Natural killer cell (primary cell): Measurements from ENCODE around the gene LRRC39. TPM values are rescaled to one million over a fixed set of nuclear protein-coding genes. Genes with fewer than 3 reads are reported as not detected.
"Not testable (repeated sequence)": the region's sequence is repeated elsewhere in the genome, so short reads cannot be mapped to it uniquely, and the experiment has no call there.

Source experiments
- ATAC-seq, 3 donors: fragments of 150-1000 bp in 2 of 3; fragments of 200-7000 bp in 1 of 3; cut with Tn5 transposase; 1 replicate in 1 of 3; 2 replicates in 2 of 3; pipeline ENCODE4 v1.10.0; 2021; ENCODE audit warnings: mild to moderate bottlenecking in 2 of 3, moderate library complexity in 2 of 3
- DNase-seq, 2 donors: peaks; one replicate each; pipeline versions ENCODE4 v3.0.0 to v3.0.0-alpha.2; 2013 to 2021; ENCODE audit warnings: mixed read lengths in 1 of 2
- H3K27ac ChIP-seq: one replicate; pipeline ENCODE4 v1.5.1; 2013; ENCODE audit warnings: mild to moderate bottlenecking, low read length
- H3K27me3 ChIP-seq: one replicate; pipeline ENCODE4 v1.6.1; 2013; ENCODE audit warnings: low read length; ENCODE audit not compliant: control insufficient read depth, insufficient read depth
- H3K36me3 ChIP-seq: one replicate; pipeline ENCODE4 v1.6.1; 2013; ENCODE audit warnings: low read length; ENCODE audit not compliant: control insufficient read depth, insufficient read depth
- H3K4me1 ChIP-seq: one replicate; pipeline ENCODE4 v1.6.1; 2013; ENCODE audit warnings: low read length; ENCODE audit not compliant: control insufficient read depth, insufficient read depth
- H3K4me3 ChIP-seq: one replicate; pipeline ENCODE4 v1.5.1; 2013; ENCODE audit warnings: low read length
- H3K9me3 ChIP-seq: one replicate; pipeline ENCODE4 v1.6.1; 2013; ENCODE audit warnings: low read length; ENCODE audit not compliant: control insufficient read depth, insufficient read depth
- H3K27ac Mint-ChIP-seq, 2 donors: one replicate each; pipeline ENCODE4 v1.8.0; 2022; ENCODE audit warnings: mild to moderate bottlenecking in 2 of 2, mixed read lengths in 2 of 2, moderate library complexity in 1 of 2
- H3K27me3 Mint-ChIP-seq, 2 donors: one replicate each; pipeline ENCODE4 v1.8.0; 2022; ENCODE audit warnings: low read depth in 2 of 2, mixed read lengths in 2 of 2
- H3K36me3 Mint-ChIP-seq: one replicate; pipeline ENCODE4 v1.8.0; 2022; ENCODE audit warnings: mixed read lengths
- H3K4me1 Mint-ChIP-seq, 2 donors: one replicate each; pipeline ENCODE4 v1.8.0; 2022; ENCODE audit warnings: mixed read lengths in 2 of 2
- H3K4me3 Mint-ChIP-seq: one replicate; pipeline ENCODE4 v1.8.0; 2022; ENCODE audit warnings: mild to moderate bottlenecking, moderate library complexity, mixed read lengths
- H3K9me3 Mint-ChIP-seq, 2 donors: one replicate each; pipeline ENCODE4 v1.8.0; 2022; ENCODE audit warnings: mixed read lengths in 2 of 2
- WGBS: methylation state at CpG from one replicate; pipeline ENCODE4 v1.1.7; 2013; ENCODE audit warnings: missing lambda C conversion rate; ENCODE audit not compliant: insufficient coverage; 5-methylcytosine and 5-hydroxymethylcytosine counted together
- intact Hi-C: fragments of 100-400 bp; cut with micrococcal nuclease; formaldehyde crosslinking; loops from one replicate; pipeline ENCODE4 v1.14.2; 2022
- total RNA-seq, 4 donors: library from RNA; stranded (reverse); fragments of 120-200 nt in 1 of 4; gene quantifications; one replicate each; pipeline versions ENCODE4 v1.2.3 to v1.2.4, GENCODE V29; 2013 to 2022
- TF ChIP-seq, protein P1 (sequence below): fragments of 200-600 bp; IDR thresholded peaks from one replicate; pipeline ENCODE4 v1.8.0; 2022; ENCODE audit warnings: antibody characterized with exemption

Gene LRRC39
- total RNA-seq, 3 donors from 2014 or later (not counting 1 experiment from before 2014, with no cell fraction given): 1.7 to 3.2 (median 3.1) TPM

DNA sequence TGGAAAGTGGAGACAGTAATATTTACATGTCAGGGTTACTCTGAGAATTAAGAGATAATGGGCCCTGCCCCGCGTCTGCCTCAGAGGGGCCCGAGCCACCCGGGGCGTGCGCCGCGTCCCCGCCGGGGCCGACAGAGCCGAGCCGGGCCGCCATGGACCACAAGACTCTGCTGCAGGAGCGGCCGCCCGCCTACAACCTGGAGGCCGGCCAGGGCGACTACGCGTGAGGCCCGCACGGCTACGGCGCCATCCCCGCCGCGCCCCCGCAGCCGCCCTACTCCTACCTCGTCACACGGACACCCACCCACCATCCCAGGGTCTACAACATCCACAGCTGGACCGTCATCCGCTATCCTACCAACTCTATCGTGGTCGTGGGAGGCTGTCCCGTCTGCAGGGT lies 35.1 kb upstream of the LRRC39 start:
- no peaks in the 10 kb centered on the region for H3K4me1 Mint-ChIP-seq
- peaks cover 15% of the 10 kb centered on the region for H3K36me3 Mint-ChIP-seq
- no peak for DNase-seq
- H3K36me3 ChIP-seq: peaks cover 42% of the 10 kb centered on the region
- H3K9me3 ChIP-seq: no peaks in the 10 kb centered on the region
- no peak for ATAC-seq
- intact Hi-C loops: no loop called here
- H3K4me3 ChIP-seq: no peak overlapping the region
- H3K4me1 ChIP-seq: no peaks in the 10 kb centered on the region
- no peaks in the 10 kb centered on the region for H3K27me3 ChIP-seq
- no peaks in the 10 kb centered on the region for H3K27me3 Mint-ChIP-seq
- no peaks in the 10 kb centered on the region for H3K9me3 Mint-ChIP-seq
- 98% methylated on average over 37 of the region's 37 CpGs for WGBS
- H3K27ac ChIP-seq: no peak overlapping the region
- no peak overlapping the region for H3K27ac Mint-ChIP-seq
- H3K4me3 Mint-ChIP-seq: no peak overlapping the region
- TF ChIP-seq, protein P1, sequence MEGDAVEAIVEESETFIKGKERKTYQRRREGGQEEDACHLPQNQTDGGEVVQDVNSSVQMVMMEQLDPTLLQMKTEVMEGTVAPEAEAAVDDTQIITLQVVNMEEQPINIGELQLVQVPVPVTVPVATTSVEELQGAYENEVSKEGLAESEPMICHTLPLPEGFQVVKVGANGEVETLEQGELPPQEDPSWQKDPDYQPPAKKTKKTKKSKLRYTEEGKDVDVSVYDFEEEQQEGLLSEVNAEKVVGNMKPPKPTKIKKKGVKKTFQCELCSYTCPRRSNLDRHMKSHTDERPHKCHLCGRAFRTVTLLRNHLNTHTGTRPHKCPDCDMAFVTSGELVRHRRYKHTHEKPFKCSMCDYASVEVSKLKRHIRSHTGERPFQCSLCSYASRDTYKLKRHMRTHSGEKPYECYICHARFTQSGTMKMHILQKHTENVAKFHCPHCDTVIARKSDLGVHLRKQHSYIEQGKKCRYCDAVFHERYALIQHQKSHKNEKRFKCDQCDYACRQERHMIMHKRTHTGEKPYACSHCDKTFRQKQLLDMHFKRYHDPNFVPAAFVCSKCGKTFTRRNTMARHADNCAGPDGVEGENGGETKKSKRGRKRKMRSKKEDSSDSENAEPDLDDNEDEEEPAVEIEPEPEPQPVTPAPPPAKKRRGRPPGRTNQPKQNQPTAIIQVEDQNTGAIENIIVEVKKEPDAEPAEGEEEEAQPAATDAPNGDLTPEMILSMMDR: no peak

DNA sequence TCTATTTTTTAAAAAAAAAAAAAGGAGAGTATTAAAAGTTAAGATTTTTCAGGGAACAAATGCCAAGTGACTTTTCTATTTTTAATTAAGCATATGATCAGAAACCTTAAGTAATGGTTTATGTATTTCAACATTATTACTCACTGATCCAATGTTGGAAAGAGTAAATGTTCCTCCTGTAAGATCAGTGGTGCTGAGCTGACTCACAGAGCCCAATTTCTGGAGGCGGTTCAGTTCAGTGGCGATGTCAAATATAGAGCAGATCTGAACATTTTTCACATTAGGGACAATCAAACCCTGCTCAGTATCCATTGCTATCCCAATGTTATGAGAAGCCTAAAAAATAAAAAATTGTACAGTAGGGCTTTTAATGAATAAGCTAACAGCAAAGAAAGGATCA lies 28.2 kb upstream of the LRRC39 start:
- H3K36me3 ChIP-seq: peaks cover 20% of the 10 kb centered on the region
- no peaks in the 10 kb centered on the region for H3K27me3 Mint-ChIP-seq
- peaks cover 0 to 3% of the 10 kb centered on the region in 2 donors for H3K9me3 Mint-ChIP-seq
- H3K27ac ChIP-seq: no peak overlapping the region
- intact Hi-C loops: no loop called here
- H3K9me3 ChIP-seq: no peaks in the 10 kb centered on the region
- no peak for DNase-seq
- H3K4me1 ChIP-seq: no peaks in the 10 kb centered on the region
- TF ChIP-seq, protein P1: no peak
- peaks cover 0 to 5% of the 10 kb centered on the region in 2 donors for H3K4me1 Mint-ChIP-seq
- H3K36me3 Mint-ChIP-seq: peaks cover 24% of the 10 kb centered on the region
- no peak for ATAC-seq
- H3K27me3 ChIP-seq: no peaks in the 10 kb centered on the region
- no peak overlapping the region for H3K4me3 Mint-ChIP-seq
- 93% methylated on average over 2 of the region's 2 CpGs for WGBS
- no peak overlapping the region for H3K27ac Mint-ChIP-seq
- no peak overlapping the region for H3K4me3 ChIP-seq

DNA sequence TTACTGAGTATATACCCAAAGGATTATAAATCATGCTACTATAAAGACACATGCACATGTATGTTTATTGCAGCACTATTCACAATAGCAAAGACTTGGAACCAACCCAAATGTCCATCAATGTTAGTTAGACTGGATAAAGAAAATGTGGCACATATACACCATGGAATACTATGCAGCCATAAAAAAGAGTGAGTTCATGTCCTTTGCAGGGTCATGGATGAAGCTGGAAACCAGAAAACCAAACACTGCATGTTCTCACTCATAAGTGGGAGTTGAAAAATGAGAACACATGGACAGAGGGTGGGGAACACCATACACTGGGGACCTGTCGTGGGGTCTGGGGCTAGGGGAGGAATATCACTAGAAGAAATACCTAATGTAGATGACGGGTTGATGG lies 27.5 kb upstream of the LRRC39 start:
- peaks cover 13% of the 10 kb centered on the region for H3K36me3 ChIP-seq
- H3K9me3 Mint-ChIP-seq, H3K4me1 Mint-ChIP-seq, H3K4me3 ChIP-seq, H3K9me3 ChIP-seq, DNase-seq, H3K27ac ChIP-seq, intact Hi-C loops, H3K27ac Mint-ChIP-seq, H3K27me3 ChIP-seq, H3K4me3 Mint-ChIP-seq, H3K27me3 Mint-ChIP-seq, H3K4me1 ChIP-seq, ATAC-seq: not testable (repeated sequence)
- WGBS: 100% methylated on average over 2 of the region's 2 CpGs
- peaks cover 31% of the 10 kb centered on the region for H3K36me3 Mint-ChIP-seq

DNA sequence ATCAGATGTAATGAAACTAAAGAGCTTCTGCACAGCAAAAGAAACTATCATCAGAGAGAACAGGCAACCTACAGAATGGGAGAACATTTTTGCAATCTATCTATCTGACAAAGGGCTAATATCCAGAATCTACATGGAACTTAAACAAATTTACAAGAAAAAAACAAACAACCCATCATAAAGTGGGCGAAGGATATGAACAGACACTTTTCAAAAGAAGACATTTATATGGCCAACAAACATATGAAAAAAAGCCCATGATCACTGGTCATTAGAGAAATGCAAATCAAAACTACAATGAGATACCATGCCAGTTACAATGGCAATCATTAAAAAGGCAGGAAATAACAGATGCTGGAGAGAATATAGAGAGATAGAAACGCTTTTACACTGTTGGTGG lies 27.0 kb upstream of the LRRC39 start:
- H3K36me3 ChIP-seq: peaks cover 12% of the 10 kb centered on the region
- intact Hi-C loops, DNase-seq, H3K27ac ChIP-seq, H3K9me3 ChIP-seq, H3K4me3 Mint-ChIP-seq, H3K4me3 ChIP-seq, ATAC-seq, H3K4me1 ChIP-seq, H3K4me1 Mint-ChIP-seq, H3K9me3 Mint-ChIP-seq, H3K27ac Mint-ChIP-seq, H3K27me3 Mint-ChIP-seq, H3K27me3 ChIP-seq: not testable (repeated sequence)
- 100% methylated on average over 1 of the region's 2 CpGs for WGBS
- peaks cover 33% of the 10 kb centered on the region for H3K36me3 Mint-ChIP-seq

DNA sequence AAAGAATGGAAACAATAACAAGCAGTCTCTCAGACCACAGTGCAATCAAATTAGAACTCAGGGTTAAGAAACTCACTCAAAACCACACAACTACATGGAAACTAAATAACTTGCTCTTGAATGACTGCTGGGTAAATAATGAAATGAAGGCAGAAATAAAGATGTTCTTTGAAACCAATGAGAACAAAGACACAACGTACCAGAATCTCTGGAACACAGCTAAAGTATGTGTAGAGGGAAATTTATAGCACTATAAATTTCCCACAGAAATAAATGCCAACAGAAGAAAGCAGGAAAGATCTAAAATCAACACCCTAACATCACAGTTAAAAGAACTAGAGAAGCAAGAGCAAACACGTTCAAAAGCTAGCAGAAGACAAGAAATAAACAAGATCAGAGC lies 24.6 kb upstream of the LRRC39 start:
- peaks cover 22% of the 10 kb centered on the region for H3K36me3 ChIP-seq
- H3K27me3 Mint-ChIP-seq, H3K4me1 ChIP-seq, H3K27me3 ChIP-seq, ATAC-seq, H3K27ac ChIP-seq, H3K9me3 ChIP-seq, H3K4me3 ChIP-seq, H3K27ac Mint-ChIP-seq, H3K9me3 Mint-ChIP-seq, H3K4me3 Mint-ChIP-seq, intact Hi-C loops, DNase-seq, H3K4me1 Mint-ChIP-seq: not testable (repeated sequence)
- peaks cover 33% of the 10 kb centered on the region for H3K36me3 Mint-ChIP-seq
- 100% methylated on average over 1 of the region's 2 CpGs for WGBS

DNA sequence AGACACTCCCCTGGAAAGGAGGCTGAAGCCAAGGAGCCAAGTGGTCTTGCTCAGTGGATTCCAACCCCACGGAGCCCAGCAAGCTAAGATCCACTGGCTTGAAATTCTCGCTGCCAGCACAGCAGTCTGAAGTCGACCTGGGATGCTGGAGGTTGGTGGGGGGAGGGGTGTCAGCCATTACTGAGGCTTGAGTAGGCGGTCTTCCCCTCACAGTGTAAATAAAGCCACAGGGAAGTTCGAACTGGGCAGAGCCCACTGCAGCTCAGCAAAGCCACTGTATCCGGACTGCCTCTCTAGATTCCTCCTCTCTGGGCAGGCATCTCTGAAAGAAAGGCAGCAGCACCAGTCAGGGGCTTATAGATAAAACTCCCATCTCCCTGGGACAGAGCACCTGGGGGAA lies 22.0 kb upstream of the LRRC39 start:
- H3K9me3 ChIP-seq, H3K4me1 Mint-ChIP-seq, H3K27me3 Mint-ChIP-seq, DNase-seq, ATAC-seq, H3K4me3 ChIP-seq, H3K27me3 ChIP-seq, intact Hi-C loops, H3K4me3 Mint-ChIP-seq, H3K27ac ChIP-seq, H3K27ac Mint-ChIP-seq, H3K9me3 Mint-ChIP-seq, H3K4me1 ChIP-seq: not testable (repeated sequence)
- H3K36me3 ChIP-seq: peaks cover 28% of the 10 kb centered on the region
- 91% methylated on average over 6 of the region's 6 CpGs for WGBS
- H3K36me3 Mint-ChIP-seq: peaks cover 34% of the 10 kb centered on the region
